OCI-LY3 (cell line): Measurements from ENCODE around the gene GULP1.

Experiments
- H2AFZ ChIP-seq: fragments of 200-600, 300-600 bp; shearing (Covaris generic); 2 replicates; pipeline ENCODE4 v1.6.0; 2014; ENCODE audit warnings: antibody characterized with exemption, low read depth, low read length
- H3K27ac ChIP-seq: fragments of 200-600, 300-600 bp; sonication (generic); 2 replicates; pipeline ENCODE4 v1.5.1; 2014; ENCODE audit warnings: mild to moderate bottlenecking, low read length, moderate library complexity, mixed read lengths
- H3K27me3 ChIP-seq: fragments of 200-600, 300-600 bp; sonication (generic); 2 replicates; pipeline ENCODE4 v1.6.1; 2014; ENCODE audit warnings: low read depth, low read length, mixed read lengths
- H3K36me3 ChIP-seq: fragments of 200-600, 300-600 bp; sonication (generic); replicated peaks from 2 replicates; pipeline ENCODE3; 2014; ENCODE audit warnings: low read depth, low read length, mixed read lengths
- H3K4me1 ChIP-seq: fragments of 300-600, 200-600 bp; sonication (generic); 2 replicates; pipeline ENCODE4 v1.6.1; 2014; ENCODE audit warnings: low read length, mixed read lengths
- H3K4me2 ChIP-seq: fragments of 200-600, 300-600 bp; sonication (generic); 2 replicates; pipeline ENCODE4 v1.6.1; 2014; ENCODE audit warnings: low read length, mixed read lengths
- H3K4me3 ChIP-seq: fragments of 300-600, 200-600 bp; sonication (generic); 2 replicates; pipeline ENCODE4 v1.5.1; 2014; ENCODE audit warnings: antibody characterized with exemption, mild to moderate bottlenecking, low read length, moderate library complexity
- H3K79me2 ChIP-seq: fragments of 300-600, 200-600 bp; shearing (Covaris generic); 2 replicates; pipeline ENCODE4 v1.6.1; 2014; ENCODE audit warnings: mild to moderate bottlenecking, low read length, mixed read lengths
- H3K9ac ChIP-seq: fragments of 300-600, 200-600 bp; shearing (Covaris generic); 2 replicates; pipeline ENCODE4 v1.6.0; 2014; ENCODE audit warnings: mild to moderate bottlenecking, low read length, moderate library complexity
- H3K9me3 ChIP-seq: fragments of 200-600, 300-600 bp; shearing (Covaris generic); 2 replicates; pipeline ENCODE4 v1.6.1; 2014; ENCODE audit warnings: low read length, mixed read lengths; ENCODE audit not compliant: insufficient read depth
- H4K20me1 ChIP-seq: fragments of 200-600, 300-600 bp; sonication (generic); 2 replicates; pipeline ENCODE4 v1.6.1; 2016; ENCODE audit warnings: low read length, mixed read lengths; ENCODE audit not compliant: insufficient read depth
- CTCF ChIP-seq: fragments of 200-600, 300-600 bp; sonication (generic); IDR thresholded peaks from 2 replicates; pipeline ENCODE4 v1.5.1; 2014; ENCODE audit warnings: antibody characterized with exemption, low read length, low read depth
- EZH2phosphoT487 ChIP-seq: fragments of 200-600 bp; shearing (Covaris generic); IDR thresholded peaks from 2 replicates; pipeline ENCODE4 v1.6.1; 2018; ENCODE audit warnings: antibody characterized with exemption, mixed run types, low read depth

Gene GULP1

GRCh38 chr2:188571543-188572303 is 280.0 kb downstream of the GULP1 start:
- H3K27ac ChIP-seq: no peak overlapping the region
- no peaks in the 10 kb centered on the region for H4K20me1 ChIP-seq
- no peaks in the 10 kb centered on the region for H3K4me1 ChIP-seq
- no peak overlapping the region for H3K4me3 ChIP-seq
- no peak overlapping the region for H2AFZ ChIP-seq
- H3K9me3 ChIP-seq: no peaks in the 10 kb centered on the region
- H3K9ac ChIP-seq: no peak overlapping the region
- no peaks in the 10 kb centered on the region for H3K79me2 ChIP-seq
- H3K27me3 ChIP-seq: no peaks in the 10 kb centered on the region
- H3K36me3 ChIP-seq: no peaks in the 10 kb centered on the region
- no peak overlapping the region for H3K4me2 ChIP-seq
- TF ChIP-seq EZH2phosphoT487 (no peak), CTCF (no peak)

GRCh38 chr2:188572592-188572991 is 280.9 kb downstream of the GULP1 start:
- H3K9ac ChIP-seq: no peak overlapping the region
- no peaks in the 10 kb centered on the region for H4K20me1 ChIP-seq
- TF ChIP-seq CTCF: no peak
- no peak for TF ChIP-seq EZH2phosphoT487
- H3K4me2 ChIP-seq: no peak overlapping the region
- no peak overlapping the region for H3K4me3 ChIP-seq
- H3K27ac ChIP-seq: no peak overlapping the region
- no peaks in the 10 kb centered on the region for H3K9me3 ChIP-seq
- H3K27me3 ChIP-seq: no peaks in the 10 kb centered on the region
- no peaks in the 10 kb centered on the region for H3K79me2 ChIP-seq
- H3K36me3 ChIP-seq: no peaks in the 10 kb centered on the region
- no peak overlapping the region for H2AFZ ChIP-seq
- H3K4me1 ChIP-seq: no peaks in the 10 kb centered on the region

- Histone ChIP-seq H4K20me1 (no peaks in the 10 kb centered on the region), H3K4me3 (no peak overlapping the region), H3K4me2 (no peak overlapping the region), H3K36me3 (no peaks in the 10 kb centered on the region), H3K27me3 (no peaks in the 10 kb centered on the region), H3K9ac (no peak overlapping the region), H3K4me1 (no peaks in the 10 kb centered on the region), H3K27ac (no peak overlapping the region), H2AFZ (no peak overlapping the region), H3K79me2 (no peaks in the 10 kb centered on the region), H3K9me3 (no peaks in the 10 kb centered on the region)
- no peak for TF ChIP-seq EZH2phosphoT487
- TF ChIP-seq CTCF: no peak
These were observed 281.8 kb downstream of the GULP1 start for GRCh38 chr2:188573453-188573852.

GRCh38 chr2:188576006-188576405 is 284.3 kb downstream of the GULP1 start:
- H3K9me3 ChIP-seq: no peaks in the 10 kb centered on the region

More at GRCh38 chr2:188576006-188576405, 284.3 kb downstream of the GULP1 start:
- H2AFZ ChIP-seq: no peak overlapping the region
- no peaks in the 10 kb centered on the region for H3K4me1 ChIP-seq
- H3K4me3 ChIP-seq: no peak overlapping the region
- H3K27me3 ChIP-seq: no peaks in the 10 kb centered on the region
- no peak overlapping the region for H3K4me2 ChIP-seq
- no peaks in the 10 kb centered on the region for H3K79me2 ChIP-seq
- H4K20me1 ChIP-seq: no peaks in the 10 kb centered on the region
- TF ChIP-seq CTCF (no peak), EZH2phosphoT487 (no peak)
- no peak overlapping the region for H3K27ac ChIP-seq
- no peak overlapping the region for H3K9ac ChIP-seq
- no peaks in the 10 kb centered on the region for H3K36me3 ChIP-seq
